Non-pigmented ciliary epithelial cell (primary cell): ENCODE results near the gene CLIP1.
"Not testable (repeated sequence)": the region's sequence is repeated elsewhere in the genome, so short reads cannot be mapped to it uniquely, and the experiment has no call there.

Source experiments
- DNase-seq: peaks from one replicate; pipeline ENCODE4 v3.0.0-alpha.2; 2010; ENCODE audit warnings: low read depth

Gene CLIP1

GRCh38 chr12:122435186-122435585 is 12.7 kb upstream of the CLIP1 start:
- no peak for DNase-seq

GRCh38 chr12:122429043-122429442 is 6.6 kb upstream of the CLIP1 start:
- not testable (repeated sequence) for DNase-seq

- DNase-seq = no peak
Measured at GRCh38 chr12:122427403-122427802, 4.9 kb upstream of the CLIP1 start.

DNA sequence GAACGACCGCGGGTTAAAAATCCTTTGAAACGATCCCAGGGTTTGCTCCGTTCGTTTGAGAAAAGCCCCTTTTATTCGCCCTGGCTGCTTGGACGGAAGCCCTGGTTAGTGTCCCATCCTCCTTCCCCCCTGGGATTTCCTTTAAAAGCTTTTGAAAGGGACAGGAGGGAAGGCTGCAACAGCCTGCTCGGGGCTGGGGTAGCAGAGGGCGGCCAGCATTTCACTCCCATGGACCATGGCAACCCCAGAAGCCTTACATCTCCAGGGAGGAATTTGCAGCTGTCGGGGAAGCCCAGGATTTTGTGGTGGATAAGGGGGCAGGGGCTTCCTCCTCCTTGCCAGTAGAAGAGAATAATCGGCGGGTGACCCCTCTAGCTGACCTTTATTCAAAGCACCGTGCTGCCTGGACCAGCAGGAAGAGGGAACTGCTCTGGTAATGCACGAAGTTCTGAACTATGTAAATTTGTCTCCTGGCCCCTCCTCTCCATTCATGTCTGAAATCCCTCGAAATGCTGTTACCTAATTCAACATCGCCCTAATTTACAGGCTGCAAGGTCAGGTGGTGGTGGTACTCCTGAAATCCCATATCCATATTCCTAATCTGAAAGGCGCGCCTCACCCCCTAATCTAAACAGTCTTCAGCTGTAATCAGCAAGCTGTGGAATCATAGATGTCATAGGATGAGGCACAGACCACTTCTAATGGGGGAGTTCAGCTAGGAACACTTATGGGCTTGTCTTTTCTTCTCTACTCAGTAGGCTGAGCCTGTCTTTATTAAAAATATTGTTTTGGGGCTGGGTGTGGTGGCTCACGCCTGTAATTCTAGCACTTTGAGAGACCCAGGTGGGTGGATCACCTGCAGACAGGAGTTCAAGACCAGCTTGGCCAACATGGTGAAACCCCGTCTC is 1.0 kb upstream of the CLIP1 start:
- DNase-seq = no peak

DNA sequence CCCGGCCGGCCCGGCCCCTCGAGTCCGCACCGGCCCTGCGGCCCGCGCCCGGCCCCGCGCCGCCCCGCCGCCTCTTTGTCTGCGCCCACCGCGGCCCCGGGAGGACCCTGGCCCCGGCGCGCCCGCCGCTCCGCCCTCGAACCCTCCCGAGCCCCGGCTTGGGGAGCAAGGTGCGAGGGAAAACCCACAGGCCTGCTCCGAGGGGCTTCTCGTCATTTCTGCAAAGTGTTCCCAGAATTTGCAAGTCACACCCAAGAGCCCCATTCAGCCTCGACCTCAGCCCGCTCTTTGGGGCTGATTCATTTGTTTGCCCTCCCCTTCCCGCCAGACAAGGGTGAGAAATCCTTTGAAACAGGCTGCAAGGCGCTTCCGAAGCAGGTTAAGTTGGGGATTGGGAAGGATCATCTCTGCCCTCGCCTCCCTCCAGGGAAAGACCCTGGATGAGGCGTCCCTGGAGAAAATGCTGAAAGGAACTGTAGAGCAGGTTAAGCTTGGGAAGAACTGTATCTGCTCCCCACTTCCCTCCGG is 325 bp upstream of the CLIP1 start:
- no peak for DNase-seq

- DNase-seq = no peak
Measured at GRCh38 chr12:122421187-122421820, 1.2 kb downstream of the CLIP1 start.

- no peak for DNase-seq
Measured at GRCh38 chr12:122420471-122421162, 1.9 kb downstream of the CLIP1 start.

- not testable (repeated sequence) for DNase-seq
Measured at GRCh38 chr12:122419094-122419493, 3.4 kb downstream of the CLIP1 start.

GRCh38 chr12:122415665-122416064 is 6.8 kb downstream of the CLIP1 start:
- not testable (repeated sequence) for DNase-seq

GRCh38 chr12:122413516-122414404 is 8.7 kb downstream of the CLIP1 start:
- DNase-seq = no peak

DNA sequence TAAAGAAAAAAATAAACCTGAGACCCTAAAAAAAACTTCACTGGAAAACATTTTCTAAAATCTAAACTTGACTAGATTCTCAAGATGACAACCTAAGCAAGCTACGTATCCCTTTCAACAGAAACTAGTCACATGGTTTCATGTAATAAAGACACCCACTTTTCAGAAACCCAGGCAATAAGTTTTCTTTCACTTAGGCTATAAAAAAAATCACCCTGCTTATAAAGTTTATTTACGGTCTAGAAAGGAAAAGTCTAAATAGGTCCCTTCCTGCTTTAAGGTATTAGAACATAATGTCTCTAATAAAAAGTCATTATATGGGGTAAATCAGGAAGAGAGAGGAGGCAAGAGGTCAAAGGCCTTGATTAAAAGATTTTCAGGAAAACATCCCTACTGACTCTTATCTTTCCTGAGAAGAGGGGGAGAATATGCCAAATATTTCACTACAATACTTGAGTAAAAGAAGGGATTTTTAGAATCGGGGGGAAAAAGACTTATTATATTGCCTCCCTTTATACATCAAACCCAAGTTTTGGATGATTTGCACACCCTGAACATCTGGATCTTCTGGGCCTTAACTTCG is 9.5 kb downstream of the CLIP1 start:
- DNase-seq = no peak

DNA sequence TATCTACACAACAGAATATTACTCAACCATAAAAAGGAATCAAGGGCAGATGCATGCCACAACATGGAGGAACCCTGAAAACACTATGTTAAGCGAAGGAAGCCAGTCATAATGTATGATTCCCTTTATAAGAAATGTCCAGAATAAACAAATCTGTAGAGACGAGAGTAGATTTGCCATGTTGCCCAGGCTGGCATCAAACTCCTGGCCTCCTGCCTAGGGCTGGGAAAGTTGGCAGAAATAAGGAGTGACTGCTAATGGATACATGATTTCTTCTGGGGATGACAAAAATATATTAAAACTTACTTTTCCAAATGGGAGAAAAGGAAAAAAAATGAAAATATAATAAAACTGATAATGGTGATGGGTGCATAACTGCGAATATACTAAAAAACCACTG is 10.9 kb downstream of the CLIP1 start:
- no peak for DNase-seq

DNA sequence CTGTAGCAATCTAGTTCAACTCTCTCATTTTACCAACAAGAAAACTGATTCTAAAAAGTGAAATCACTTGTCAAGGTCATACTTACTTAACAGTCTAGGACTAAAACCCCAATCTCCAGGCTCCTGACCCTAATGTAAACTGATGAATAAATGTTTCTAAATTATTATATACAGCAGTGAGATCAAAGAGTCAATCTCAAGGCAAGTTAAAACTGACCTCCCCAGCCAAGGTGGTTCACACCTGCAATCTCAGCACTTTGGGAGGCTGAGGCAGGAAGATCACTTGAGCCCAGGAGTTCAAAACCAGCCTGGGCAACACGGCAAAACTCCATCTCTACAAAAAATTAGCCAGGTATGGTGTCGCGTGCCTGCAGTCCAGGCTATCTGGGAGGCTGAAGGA is 15.3 kb downstream of the CLIP1 start:
- no peak for DNase-seq

GRCh38 chr12:122406701-122407164 is 15.7 kb downstream of the CLIP1 start:
- no peak for DNase-seq

DNA sequence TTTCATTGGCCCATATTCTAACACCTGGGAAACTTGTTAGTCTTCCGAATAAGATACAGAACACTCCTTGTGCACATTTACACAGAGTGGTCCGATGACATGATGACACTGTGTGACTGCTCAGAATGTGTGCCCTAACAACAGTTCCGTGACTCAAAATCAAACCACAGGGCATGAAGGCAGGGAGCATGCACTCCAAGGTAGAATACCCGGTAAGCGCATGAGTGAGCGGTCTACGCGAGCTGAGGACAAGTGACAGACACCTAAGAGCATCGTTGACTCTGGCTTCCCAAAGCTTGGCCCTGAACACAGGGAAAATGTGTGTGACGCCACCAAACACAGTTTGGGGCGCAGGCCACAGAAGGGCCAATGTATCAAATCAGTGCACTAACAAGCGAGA is 18.6 kb downstream of the CLIP1 start:
- no peak for DNase-seq

DNA sequence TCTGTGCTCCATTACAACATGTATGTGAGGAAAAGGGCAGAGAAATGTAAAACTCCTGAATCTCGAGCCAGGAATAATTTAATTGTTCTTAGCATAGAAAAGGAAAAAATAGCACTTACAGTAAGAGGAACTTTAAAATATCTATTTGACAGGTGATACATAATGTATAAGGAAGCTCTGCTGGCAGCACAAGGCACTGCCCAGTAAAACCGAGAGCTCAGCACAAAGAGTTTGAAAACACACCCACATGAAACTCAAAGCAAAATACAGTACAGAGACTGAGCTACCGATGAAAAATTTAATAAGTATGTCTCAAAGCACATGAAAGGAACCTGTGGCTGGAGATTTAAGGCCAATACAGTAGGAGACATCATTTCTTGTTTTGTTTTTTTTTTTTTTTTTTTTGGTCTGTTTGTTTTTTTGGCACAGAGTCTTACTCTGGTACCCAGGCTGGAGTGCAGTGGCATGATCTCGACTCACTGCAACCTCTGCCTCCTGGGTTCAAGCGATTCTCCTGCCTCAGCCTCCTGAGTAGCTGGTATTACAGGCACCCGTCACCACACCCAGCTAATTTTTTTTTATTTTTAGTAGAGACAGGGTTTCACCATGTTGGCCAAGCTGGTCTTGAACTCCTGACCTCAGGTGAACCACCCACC is 19.2 kb downstream of the CLIP1 start:
- DNase-seq = no peak

DNA sequence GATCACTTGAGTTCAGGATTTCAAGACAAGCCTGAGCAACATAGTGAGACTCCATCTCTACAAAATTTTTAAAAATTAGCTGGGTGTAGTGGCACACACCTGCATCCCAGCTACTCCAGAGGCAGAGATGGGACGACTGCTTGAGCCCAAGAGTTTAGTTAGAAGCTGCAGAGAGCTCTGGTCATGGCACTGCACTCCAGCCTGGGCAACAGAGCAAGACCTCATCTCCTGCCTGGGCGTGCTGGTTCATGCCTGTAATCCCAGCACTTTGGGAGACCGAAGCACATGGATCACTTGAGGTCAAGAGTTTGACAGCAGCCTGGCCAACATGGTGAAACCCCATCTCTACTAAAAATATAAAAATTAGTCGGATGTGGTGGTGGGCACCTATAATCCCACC is 20.2 kb downstream of the CLIP1 start:
- DNase-seq = no peak

DNA sequence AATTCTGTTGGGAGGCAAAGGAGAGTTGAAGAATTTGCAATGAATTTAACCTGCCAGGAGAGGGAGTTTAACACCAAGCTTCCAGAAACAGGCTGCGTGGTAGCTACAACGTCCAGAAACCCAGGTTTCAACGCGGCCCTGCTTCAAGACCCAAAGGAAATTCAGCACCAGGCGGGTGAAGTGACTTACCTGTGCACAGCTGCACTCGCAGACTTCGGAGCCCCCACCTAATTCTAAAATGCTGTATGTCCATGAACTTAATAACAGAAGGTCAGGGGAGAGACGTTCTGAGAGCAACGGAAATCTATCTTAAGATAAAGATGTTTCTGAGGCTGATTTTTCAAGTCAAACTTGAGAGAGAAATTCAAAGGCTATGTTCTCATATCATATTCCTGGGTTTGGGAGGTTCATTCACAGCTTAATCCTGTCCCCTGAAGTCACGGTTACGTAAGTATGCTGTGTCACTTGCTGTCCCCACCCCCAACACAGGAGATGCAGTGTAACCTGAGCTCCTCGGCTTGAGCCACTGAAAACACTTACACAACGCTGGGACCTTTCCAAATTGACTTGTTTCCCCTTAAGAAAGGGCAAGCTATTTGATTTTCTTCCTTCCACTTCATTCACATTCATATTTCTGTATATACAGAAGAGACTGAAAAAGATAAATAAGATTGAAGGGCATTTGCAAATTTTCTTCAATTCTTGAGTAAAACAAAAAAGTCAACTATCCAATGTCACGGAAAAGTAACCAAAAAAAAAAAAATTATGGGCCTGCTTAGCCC is 22.7 kb downstream of the CLIP1 start:
- DNase-seq = peak; percentile 85

- DNase-seq = no peak
Measured at GRCh38 chr12:122399254-122399591, 23.2 kb downstream of the CLIP1 start.

- not testable (repeated sequence) for DNase-seq
Measured at GRCh38 chr12:122397981-122398380, 24.5 kb downstream of the CLIP1 start.
